Suprapubic skin (tissue), 4 donors: Measurements from ENCODE around the gene TRIM13. TPM values are rescaled to one million over a fixed set of nuclear protein-coding genes. Genes with fewer than 3 reads are reported as not detected.

ENCODE experiments used
- DNase-seq, 2 donors: peaks; one replicate each; pipeline ENCODE4 v3.0.0-alpha.2; 2019; ENCODE audit warnings: low spot score in 2 of 2
- H3K27ac ChIP-seq: fragments of 200-600 bp; sonication (generic); one replicate; pipeline ENCODE4 v1.5.1; 2019
- H3K27me3 ChIP-seq: fragments of 200-600 bp; sonication (generic); one replicate; pipeline ENCODE4 v1.5.1; 2019
- H3K36me3 ChIP-seq: fragments of 200-600 bp; sonication (generic); one replicate; pipeline ENCODE4 v1.5.1; 2019
- H3K4me1 ChIP-seq: fragments of 200-600 bp; sonication (generic); one replicate; pipeline ENCODE4 v1.5.1; 2019
- H3K4me3 ChIP-seq: fragments of 200-600 bp; sonication (generic); one replicate; pipeline ENCODE4 v1.5.1; 2019; ENCODE audit warnings: mild to moderate bottlenecking
- H3K9me3 ChIP-seq: fragments of 200-600 bp; sonication (generic); one replicate; pipeline ENCODE4 v1.5.1; 2019
- EP300 ChIP-seq: sonication (generic); formaldehyde crosslinking; IDR thresholded peaks from one replicate; pipeline ENCODE4 v1.6.1; 2017; ENCODE audit warnings: antibody characterized with exemption
- POLR2A ChIP-seq, 2 donors: fragments of 450-650 bp; IDR thresholded peaks; one replicate each; pipeline ENCODE4 v1.6.1; 2017; ENCODE audit warnings: antibody characterized with exemption in 2 of 2, mild to moderate bottlenecking in 2 of 2, moderate library complexity in 2 of 2
- POLR2AphosphoS5 ChIP-seq, 3 donors: sonication (generic); formaldehyde crosslinking; IDR thresholded peaks; one replicate each; pipeline ENCODE4 v1.6.1; 2017; ENCODE audit warnings: antibody characterized with exemption in 3 of 3
- WGBS: methylation state at CpG from one replicate; pipeline ENCODE4 v1.1.5; 2018; 5-methylcytosine and 5-hydroxymethylcytosine counted together
- total RNA-seq, 4 donors: library from RNA; depleted of rRNA; stranded (reverse); fragments of >200 nt; gene quantifications; one replicate each; pipeline ENCODE4 v1.1.0, GENCODE V29; 2016
- TF ChIP-seq, protein P1 (sequence below), 2 donors: fragments of 200-600 bp in 1 of 2; fragments of 450-650 bp in 1 of 2; sonication (generic) in 1 of 2; IDR thresholded peaks; one replicate each; pipeline ENCODE4 v1.5.1; 2016 to 2019; ENCODE audit warnings: antibody characterized with exemption in 2 of 2, mild to moderate bottlenecking in 1 of 2, moderate library complexity in 1 of 2

The TRIM13 gene
- total RNA-seq, 4 donors from 2014 or later, result 18.1 to 30.9 (median 27.4) TPM

DNA sequence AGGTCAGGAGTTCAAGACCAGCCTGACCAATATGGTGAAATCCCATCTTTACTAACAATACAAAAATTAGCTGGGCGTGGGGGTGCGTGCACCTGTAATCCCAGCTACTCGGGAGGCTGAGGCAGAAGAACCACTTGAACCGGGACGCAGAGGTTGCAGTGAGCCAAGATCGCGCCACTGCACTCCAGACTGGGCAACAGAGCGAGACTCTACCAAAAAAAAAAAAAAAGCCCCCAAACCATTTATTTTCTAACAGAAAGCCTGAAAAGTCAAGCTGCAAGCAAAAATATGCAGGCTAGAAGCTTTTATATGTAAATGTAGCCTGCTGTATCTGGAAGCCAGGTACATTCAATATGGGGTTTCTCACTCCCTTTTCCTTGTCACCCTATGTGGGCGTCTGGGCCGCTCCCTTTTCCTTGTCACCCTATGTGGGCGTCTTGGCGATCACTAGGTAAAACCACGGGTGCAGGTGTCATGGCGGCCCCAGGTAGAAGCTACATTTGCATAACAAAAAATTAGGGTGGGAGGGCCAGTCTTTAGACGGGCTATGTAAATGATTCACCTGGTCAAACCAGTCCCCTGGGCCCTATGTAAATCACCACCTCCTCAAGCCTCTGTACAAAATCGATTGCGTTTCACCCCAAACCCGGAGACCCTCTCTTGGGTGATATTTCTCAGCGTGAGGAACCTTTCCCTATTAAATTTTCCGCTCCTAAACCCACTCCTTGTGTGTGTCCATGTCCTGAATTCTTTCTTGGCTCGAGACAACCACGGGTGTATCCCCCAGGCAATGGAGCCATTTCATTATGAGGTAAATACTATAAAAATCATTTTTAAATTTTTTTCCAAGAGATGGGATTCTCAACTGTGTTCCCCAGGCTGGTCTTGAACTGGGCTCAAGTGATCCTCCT, 2.1 kb downstream of the TRIM13 start:
- Histone ChIP-seq H3K9me3 (no peaks in the 10 kb centered on the region), H3K4me3 (peak overlapping the region; percentile 70), H3K27me3 (no peaks in the 10 kb centered on the region), H3K36me3 (peaks cover 19% of the 10 kb centered on the region), H3K4me1 (peaks cover 60% of the 10 kb centered on the region), H3K27ac (no peak overlapping the region)
- WGBS, result 76% methylated on average over 22 of the region's 22 CpGs
- TF ChIP-seq EP300 (no peak), POLR2AphosphoS5 (IDR thresholded peaks at IDR 0.05) (no peak), POLR2A (IDR thresholded peaks at IDR 0.05) (no peak)
- TF ChIP-seq, protein P1, sequence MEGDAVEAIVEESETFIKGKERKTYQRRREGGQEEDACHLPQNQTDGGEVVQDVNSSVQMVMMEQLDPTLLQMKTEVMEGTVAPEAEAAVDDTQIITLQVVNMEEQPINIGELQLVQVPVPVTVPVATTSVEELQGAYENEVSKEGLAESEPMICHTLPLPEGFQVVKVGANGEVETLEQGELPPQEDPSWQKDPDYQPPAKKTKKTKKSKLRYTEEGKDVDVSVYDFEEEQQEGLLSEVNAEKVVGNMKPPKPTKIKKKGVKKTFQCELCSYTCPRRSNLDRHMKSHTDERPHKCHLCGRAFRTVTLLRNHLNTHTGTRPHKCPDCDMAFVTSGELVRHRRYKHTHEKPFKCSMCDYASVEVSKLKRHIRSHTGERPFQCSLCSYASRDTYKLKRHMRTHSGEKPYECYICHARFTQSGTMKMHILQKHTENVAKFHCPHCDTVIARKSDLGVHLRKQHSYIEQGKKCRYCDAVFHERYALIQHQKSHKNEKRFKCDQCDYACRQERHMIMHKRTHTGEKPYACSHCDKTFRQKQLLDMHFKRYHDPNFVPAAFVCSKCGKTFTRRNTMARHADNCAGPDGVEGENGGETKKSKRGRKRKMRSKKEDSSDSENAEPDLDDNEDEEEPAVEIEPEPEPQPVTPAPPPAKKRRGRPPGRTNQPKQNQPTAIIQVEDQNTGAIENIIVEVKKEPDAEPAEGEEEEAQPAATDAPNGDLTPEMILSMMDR (IDR thresholded peaks at IDR 0.05), result no peak
- DNase-seq, result no peak

DNA sequence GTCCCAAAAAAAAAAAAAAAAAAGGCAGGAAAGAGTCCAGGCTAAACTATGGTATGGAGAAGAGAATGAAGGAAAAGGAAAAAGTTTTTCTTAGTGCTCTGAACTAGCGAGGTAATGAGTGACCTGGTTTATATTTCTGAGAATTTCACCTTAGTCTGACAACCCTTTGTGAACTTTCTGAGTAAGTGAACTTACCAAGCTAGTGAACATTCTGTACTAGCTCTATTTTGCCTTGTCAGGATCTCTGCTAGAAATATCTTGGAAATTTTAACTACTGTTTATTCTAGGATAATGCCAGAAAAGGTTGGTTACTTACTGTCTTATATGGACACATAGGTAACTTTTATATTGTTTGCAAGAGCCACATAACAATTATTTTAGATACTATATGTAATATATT, 4.4 kb downstream of the TRIM13 start:
- Histone ChIP-seq H3K27ac (no peak overlapping the region), H3K4me1 (peaks cover 54% of the 10 kb centered on the region)

DNA sequence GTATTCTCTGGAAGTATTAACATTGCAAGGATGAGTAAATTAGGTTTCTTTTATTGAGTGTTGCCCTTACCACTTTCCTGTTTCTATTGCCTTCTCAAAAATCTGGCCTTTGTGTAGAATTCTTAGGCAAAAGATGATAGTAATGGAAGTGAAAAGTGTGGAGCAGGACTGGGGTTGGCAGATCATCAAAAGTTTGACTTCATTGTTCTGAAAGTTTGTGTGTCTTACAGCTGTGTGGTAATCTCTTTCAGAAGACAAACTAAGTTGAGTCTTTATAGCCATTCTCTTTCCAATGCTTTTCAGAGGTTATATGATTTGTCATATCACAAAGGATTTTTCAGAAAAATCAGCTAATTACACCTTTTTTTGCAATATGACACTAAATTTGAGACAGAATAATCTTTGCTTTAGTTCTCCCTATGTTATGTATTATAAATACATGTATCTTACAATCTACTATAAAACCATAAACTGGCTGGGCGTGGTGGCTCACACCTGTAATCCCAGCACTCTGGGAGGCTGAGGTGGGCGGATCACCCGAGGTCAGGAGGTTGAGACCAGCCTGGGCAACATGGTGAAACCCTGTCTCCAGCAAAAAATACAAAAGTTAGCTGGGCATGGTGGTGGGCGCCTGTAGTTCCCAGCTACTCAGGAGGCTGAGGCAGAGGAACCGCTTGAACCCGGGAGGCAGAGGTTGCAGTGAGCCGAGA, 9.7 kb downstream of the TRIM13 start:
- Histone ChIP-seq H3K36me3 (peaks cover 24% of the 10 kb centered on the region), H3K27me3 (no peaks in the 10 kb centered on the region), H3K9me3 (no peaks in the 10 kb centered on the region), H3K27ac (no peak overlapping the region), H3K4me1 (peaks cover 13% of the 10 kb centered on the region), H3K4me3 (no peak overlapping the region)
- no peak for TF ChIP-seq EP300
- TF ChIP-seq, protein P1 (IDR thresholded peaks at IDR 0.05), result no peak
- TF ChIP-seq POLR2A (IDR thresholded peaks at IDR 0.05), result no peak
- no peak for TF ChIP-seq POLR2AphosphoS5 (IDR thresholded peaks at IDR 0.05)
- WGBS, result 95% methylated on average over 7 of the region's 7 CpGs
- no peak for DNase-seq

More for the DNA sequence above, 4.4 kb downstream of the TRIM13 start:
- DNase-seq, result no peak
- 79% methylated on average over 1 of the region's 1 CpG for WGBS
- Histone ChIP-seq H3K9me3 (no peaks in the 10 kb centered on the region), H3K27me3 (no peaks in the 10 kb centered on the region), H3K4me3 (no peak overlapping the region), H3K36me3 (peaks cover 28% of the 10 kb centered on the region)
- TF ChIP-seq, protein P1 (IDR thresholded peaks at IDR 0.05), result no peak
- no peak for TF ChIP-seq POLR2AphosphoS5 (IDR thresholded peaks at IDR 0.05)
- TF ChIP-seq EP300, result no peak
- no peak for TF ChIP-seq POLR2A (IDR thresholded peaks at IDR 0.05)

DNA sequence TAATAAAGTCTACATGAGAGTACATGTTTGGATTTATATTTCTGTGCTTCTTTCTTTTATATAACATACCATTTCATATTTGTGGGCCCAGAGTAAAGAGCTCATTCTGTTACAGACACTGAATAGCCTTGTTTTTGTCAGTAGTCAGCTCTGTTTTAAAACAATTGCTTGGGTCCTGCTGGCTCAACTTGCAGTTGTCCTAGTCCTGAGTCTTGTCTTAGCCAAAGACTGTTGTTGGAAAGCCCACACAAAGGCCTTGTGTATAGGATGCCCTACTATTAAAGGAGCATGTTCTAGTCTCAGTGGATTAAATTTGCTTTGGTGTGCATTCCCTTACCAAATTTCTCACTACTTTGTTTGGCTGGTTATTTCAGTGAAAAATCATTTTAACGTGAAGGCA, 14.6 kb downstream of the TRIM13 start:
- no peak overlapping the region for H3K4me3 ChIP-seq
- no peak for TF ChIP-seq EP300
- TF ChIP-seq, protein P1 (IDR thresholded peaks at IDR 0.05), result no peak
- TF ChIP-seq POLR2AphosphoS5 (IDR thresholded peaks at IDR 0.05), result no peak
- no peak for TF ChIP-seq POLR2A (IDR thresholded peaks at IDR 0.05)
- no peaks in the 10 kb centered on the region for H3K27me3 ChIP-seq
- 86% methylated on average over 1 of the region's 1 CpG for WGBS
- H3K4me1 ChIP-seq, result peaks cover 9% of the 10 kb centered on the region
- H3K9me3 ChIP-seq, result no peaks in the 10 kb centered on the region
- H3K36me3 ChIP-seq, result peaks cover 31% of the 10 kb centered on the region
- no peak for DNase-seq
- H3K27ac ChIP-seq, result no peak overlapping the region
